H7 (cell line): ENCODE measurements around the gene CFLAR. TPM values are rescaled to one million over a fixed set of nuclear protein-coding genes. Genes with fewer than 3 reads are reported as not detected.
"Not testable (repeated sequence)": the region's sequence is repeated elsewhere in the genome, so short reads cannot be mapped to it uniquely, and the experiment has no call there.

Experiments
- DNase-seq: peaks from one replicate; pipeline ENCODE4 v3.0.0; 2012
- H3K27me3 ChIP-seq: 2 replicates; pipeline ENCODE4 v1.6.0; 2011; ENCODE audit warnings: mild to moderate bottlenecking, low read length; ENCODE audit not compliant: control insufficient read depth, insufficient read depth
- H3K36me3 ChIP-seq: replicated peaks from 2 replicates; pipeline ENCODE4 v1.5.1; 2011; ENCODE audit warnings: low read length; ENCODE audit not compliant: control insufficient read depth, insufficient read depth
- H3K4me3 ChIP-seq: 2 replicates; pipeline ENCODE4 v1.5.1; 2011; ENCODE audit warnings: low read depth, mild to moderate bottlenecking, control low read depth, low read length, moderate library complexity; ENCODE audit not compliant: insufficient read depth
- total RNA-seq: library from RNA; depleted of rRNA; stranded (reverse); fragments of >200 nt; shearing (Covaris generic); gene quantifications from 2 replicates; pipeline ENCODE4 v1.2.3, GENCODE V29; 2014

Gene CFLAR
- total RNA-seq, 1 experiment from 2014 or later: 18.3 TPM

DNA sequence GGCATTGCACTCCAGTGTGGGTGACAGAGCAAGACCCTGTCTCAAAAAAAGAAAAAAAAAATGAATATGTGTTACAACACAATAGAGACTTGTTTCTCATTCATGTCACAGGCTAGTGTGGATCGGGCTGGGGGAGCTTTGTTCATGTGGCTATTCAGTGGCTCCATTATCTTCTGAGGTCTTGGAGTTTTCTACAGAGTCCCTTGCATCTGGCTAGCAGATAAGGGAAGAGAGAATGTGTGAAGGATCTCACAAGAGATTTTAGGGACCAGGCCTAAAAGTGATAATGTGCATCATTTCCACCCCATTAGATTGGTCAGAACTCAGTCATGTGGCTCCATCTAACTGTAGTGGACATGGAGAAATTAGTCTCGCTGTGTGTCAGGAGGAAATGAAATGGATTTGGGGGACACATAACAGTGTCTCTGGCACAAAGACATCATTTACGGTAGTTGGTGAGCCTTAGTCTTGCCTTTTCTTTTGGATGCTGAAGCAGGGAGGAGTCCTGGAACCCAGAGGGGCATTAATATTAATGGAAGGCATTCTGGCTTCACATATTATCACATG is 34.6 kb downstream of the CFLAR start:
- H3K4me3 ChIP-seq: no peak overlapping the region
- no peaks in the 10 kb centered on the region for H3K27me3 ChIP-seq
- no peak for DNase-seq
- H3K36me3 ChIP-seq: no peaks in the 10 kb centered on the region

DNA sequence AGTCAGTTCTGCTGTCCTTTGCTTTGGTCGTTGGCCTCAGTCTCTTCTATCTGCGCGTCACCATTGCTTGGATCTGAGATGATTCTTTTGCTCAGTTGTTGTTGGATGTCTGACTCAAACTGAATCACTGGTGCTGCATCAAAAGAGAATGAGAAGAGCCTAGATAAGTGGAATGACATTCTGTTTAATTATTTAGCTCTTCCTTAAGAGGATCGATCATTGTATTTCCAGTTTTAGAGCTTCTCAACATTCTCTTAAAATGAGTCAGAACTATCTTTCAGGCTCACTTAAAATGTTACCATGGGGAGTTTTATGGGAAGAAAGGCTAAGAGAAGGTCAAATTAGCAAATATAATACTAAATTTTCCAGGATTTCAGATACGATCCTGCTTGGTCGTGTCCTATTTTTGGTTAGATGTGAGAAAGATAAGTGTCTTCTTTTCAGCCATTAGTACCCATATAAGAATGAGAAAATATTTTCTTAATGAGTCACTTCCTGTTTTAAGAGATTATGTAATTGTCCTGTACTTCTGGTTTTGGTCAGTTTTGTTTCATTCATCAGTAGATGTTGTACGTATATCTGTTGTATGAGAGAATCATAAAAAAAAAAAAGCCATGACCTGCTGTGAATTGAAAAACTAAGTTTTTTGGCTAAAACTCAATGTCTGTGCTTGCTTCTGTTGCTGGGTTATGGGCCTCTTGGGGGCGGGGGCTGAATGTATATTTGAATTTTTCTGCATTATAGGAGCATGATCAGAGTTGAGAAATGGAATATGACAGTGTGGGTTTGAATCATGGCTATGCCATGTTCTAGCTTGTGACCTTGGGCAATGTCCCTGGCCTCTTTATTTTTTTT is 35.4 kb downstream of the CFLAR start:
- DNase-seq: no peak
- H3K4me3 ChIP-seq: no peak overlapping the region
- H3K27me3 ChIP-seq: no peaks in the 10 kb centered on the region
- no peaks in the 10 kb centered on the region for H3K36me3 ChIP-seq

DNA sequence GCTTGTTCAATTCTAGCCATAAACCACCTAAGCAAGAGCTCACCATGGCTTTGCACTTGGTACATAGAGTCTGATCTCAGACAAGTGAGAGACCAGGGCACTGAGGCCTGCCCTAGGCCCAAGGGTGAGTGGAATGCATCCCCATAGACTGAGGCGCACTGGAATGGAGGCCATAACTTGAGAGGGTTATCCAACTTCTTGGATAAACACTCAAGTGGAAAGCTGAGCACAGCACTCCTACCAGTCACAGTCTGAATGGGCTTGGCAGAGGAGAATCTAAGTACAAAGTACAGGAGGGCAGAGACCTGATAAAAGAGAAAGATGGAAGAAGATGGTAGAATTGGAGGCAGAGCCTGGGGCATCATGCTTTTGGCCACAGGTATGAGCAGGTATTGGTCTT is 36.6 kb downstream of the CFLAR start:
- Histone ChIP-seq H3K27me3 (no peaks in the 10 kb centered on the region), H3K4me3 (no peak overlapping the region), H3K36me3 (no peaks in the 10 kb centered on the region)
- DNase-seq: no peak

DNA sequence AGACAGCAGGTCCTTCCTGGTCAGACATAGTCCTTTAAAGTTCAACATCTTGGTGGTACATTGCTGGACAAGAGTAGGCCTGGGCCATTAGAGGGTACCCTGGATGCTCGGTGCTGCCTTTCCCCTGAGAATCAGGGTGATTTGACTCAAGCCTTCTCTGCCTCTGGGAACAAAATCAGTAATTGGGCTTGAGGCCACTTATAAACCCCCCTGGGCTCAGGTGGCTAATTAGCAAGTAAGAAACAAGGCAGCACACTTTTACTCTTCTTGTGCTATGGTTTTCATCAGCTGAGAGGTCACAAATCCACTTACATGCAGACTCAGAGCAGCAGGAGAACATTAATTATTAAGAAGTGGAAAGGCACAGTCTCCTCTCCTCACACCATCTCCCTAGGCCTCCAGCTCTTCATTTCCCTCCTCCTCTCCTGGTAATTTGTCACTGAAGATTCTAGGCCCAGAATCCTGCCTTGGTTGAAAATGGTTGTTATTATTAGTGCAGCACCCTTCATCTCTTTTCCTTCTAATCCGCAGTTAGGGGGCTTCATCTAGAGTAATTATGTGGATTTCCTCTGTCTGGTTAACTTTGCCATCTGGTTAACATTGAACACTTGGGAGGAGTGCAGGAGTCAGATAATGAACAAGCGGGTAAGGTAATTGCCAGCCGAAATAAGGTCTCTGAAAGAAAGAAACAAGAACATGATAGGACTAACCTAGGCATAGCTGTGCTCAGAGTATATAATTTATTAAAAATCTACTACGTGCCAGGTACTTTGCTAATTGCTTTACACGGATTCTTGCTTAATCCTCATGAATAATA is 37.2 kb downstream of the CFLAR start:
- no peak for DNase-seq
- Histone ChIP-seq H3K4me3 (no peak overlapping the region), H3K27me3 (no peaks in the 10 kb centered on the region), H3K36me3 (no peaks in the 10 kb centered on the region)

DNA sequence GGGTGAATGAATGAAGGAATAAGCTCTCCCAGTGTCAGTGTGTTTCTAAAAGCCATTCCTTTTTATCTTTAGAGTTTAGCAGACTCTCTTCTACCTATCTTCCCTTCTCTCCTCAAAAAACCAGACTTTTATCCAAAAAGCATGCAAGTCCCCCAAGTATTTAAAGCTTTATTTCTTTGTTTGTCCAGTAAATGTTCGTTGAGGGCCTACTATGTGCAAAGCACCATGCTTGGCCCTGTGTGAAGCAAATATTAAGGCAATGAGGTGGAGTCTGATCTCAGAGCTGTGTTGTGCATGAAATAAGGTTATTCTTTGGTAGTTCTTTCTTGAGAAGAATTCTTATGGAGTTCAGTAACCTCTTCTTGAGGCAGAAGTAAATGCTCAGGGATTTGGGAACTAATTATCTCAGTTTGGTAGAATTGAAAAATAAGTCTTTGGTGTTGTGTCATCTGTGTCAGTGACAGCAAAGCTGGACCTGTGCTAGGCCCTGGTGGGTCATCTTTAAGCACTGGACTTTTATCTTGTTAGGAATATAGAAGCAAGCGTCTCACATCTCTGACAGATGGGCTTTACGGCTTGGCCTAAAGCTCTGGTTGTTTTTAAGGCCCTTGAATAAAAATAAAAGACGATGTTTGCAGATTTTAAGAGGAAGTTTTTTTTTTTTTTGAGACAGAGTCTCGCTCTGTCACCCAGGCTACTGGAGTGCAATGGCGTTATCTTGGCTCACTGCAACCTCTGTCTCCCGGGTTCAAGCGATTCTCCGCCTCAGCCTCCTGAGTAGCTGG is 38.8 kb downstream of the CFLAR start:
- Histone ChIP-seq H3K36me3 (no peaks in the 10 kb centered on the region), H3K4me3 (no peak overlapping the region), H3K27me3 (no peaks in the 10 kb centered on the region)
- no peak for DNase-seq

DNA sequence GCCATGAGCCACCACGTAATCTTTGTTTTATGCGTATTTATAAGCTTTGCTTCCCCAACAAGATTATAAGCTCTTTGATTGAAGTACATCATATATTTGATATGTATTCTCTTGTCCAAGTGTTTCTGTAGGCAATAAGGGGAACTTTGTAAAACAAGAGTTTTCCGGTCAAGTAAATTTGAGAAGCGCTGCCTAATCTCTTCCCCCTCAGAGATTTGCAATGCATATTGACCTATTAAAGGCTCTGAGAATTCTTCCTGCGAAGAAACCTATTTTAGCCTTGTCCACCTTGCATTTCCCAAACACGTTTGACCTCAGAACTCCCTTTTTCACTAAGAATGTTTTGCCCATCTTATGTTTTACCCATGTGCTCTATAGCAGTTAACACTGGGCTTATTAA is 40.1 kb downstream of the CFLAR start:
- H3K36me3 ChIP-seq: no peaks in the 10 kb centered on the region; the same call in 1 of the 2 replicates
- H3K27me3 ChIP-seq: no peaks in the 10 kb centered on the region
- no peak overlapping the region for H3K4me3 ChIP-seq
- no peak for DNase-seq

DNA sequence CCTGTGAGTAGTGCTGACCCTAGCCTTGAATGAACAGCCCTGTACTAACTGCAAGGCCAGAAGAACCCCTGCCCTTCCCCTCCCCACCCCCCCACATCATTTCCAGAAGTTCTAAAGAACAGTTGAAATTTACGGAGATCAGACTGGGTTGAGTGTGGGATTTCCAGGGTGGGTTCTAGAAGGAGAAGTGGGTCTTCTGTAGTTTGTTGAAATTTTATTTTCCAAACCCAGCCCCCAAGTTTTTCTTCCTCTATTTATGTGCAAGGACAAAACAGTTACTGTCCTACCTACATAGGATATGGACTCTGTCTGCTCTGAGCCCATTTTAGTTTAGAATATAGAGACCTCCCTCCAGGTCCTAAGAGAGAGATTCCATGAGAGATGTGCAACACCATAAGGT is 40.7 kb downstream of the CFLAR start:
- no peaks in the 10 kb centered on the region; the same call in 1 of the 2 replicates for H3K36me3 ChIP-seq
- DNase-seq: no peak

DNA sequence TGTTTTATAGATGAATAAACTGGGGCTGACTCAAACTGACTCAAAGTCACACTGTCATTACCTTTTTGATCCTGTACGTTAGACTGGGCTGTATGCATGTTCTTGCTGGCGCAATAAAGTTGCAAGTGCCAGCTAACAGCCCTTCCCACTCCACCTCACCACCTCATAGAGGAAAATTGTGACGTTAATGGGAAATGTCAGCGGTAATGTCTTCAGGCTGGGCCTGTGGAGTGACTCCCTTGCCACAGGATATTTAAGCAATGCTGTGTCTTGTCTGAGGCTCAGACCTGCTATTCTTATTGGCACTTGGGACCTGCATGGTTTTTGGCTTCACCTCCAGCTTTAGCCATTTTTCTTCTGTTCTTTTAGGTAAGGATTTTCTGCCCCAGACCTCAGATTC is 41.7 kb downstream of the CFLAR start:
- H3K27me3 ChIP-seq: no peaks in the 10 kb centered on the region
- no peak overlapping the region for H3K4me3 ChIP-seq
- no peaks in the 10 kb centered on the region; the same call in 1 of the 2 replicates for H3K36me3 ChIP-seq
- no peak for DNase-seq

More for the DNA sequence above, 40.7 kb downstream of the CFLAR start:
- H3K4me3 ChIP-seq: no peak overlapping the region
- no peaks in the 10 kb centered on the region for H3K27me3 ChIP-seq

DNA sequence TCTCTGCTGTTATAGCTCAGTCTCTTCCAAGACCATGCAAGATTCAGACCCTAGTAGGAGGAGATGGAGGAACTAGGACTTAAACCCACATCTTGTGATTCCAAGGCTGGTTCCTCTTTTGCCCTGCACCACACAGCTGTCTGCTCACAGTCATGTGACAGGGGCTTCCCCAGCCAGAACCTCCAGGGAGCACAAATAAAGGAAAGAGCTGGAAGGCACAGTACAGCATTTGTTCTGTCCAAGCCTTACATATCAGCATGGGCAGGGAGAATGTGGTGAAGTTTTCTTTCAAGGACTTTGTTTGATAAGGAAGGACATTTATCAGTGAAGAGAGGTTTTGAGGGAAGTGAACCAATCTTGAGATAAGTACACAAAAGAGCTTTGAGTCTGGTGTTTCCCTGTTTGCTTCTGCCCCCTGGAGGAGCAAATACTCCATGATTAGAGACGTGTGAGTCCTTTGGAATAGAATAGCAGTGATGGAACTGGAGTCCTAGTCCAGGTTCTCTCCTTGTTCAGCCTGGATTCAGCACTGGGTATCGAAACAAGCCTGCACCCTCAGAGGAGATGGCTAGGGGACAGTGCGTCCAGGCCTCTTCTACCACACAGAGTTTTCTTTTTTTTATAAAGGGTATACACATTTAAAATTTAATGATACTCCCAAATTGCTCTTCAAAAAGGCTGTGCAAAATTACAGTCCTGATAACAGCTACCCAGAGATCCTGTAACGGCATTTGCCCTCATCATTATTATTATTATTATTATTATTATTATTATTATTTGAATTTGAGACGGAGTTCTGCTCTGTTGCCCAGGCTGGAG is 42.4 kb downstream of the CFLAR start:
- DNase-seq: peak; percentile 67

DNA sequence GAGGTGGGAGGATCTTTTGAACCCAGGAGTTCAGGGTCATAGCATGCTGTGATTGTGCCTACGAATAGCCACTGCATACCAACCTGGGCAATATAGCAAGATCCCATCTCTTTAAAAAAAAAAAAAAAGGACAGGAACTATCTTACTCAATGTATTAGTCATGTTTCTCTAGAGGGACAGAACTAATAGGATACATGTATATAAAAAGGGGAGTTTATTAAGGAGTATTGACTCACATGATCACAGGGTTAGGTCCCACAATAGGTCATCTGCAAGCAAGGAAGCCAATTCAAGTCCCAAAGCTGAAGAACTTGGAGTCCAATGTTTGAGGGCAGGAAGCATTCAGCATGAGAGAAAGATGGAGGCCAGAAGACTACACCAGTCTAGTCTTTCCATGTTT is 48.2 kb downstream of the CFLAR start:
- Histone ChIP-seq H3K4me3 (no peak overlapping the region), H3K27me3 (no peaks in the 10 kb centered on the region), H3K36me3 (no peaks in the 10 kb centered on the region; the same call in 1 of the 2 replicates)
- no peak for DNase-seq

More for the DNA sequence above, 42.4 kb downstream of the CFLAR start:
- Histone ChIP-seq H3K4me3 (no peak overlapping the region), H3K36me3 (no peaks in the 10 kb centered on the region; the same call in 1 of the 2 replicates), H3K27me3 (no peaks in the 10 kb centered on the region)

DNA sequence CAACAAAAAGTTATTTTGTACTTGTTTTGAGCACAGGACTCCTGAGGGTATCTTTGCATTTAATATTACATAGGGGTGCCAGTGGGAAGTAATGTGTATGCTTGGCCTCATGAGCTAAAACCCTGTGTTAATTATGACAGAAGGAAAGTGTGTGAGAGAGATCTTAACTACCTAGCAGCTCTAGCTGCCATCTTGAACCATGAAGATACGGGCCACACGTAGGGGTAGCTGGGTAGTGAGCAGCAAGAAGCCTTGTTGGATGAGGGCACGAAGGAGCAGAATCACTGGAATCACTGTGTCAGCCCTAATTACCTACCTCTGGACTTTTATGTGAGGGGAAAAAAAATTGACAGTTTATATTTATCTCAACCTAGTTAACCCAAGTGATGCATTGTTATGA is 51.6 kb downstream of the CFLAR start:
- H3K36me3 ChIP-seq: no peaks in the 10 kb centered on the region
- no peak for DNase-seq

DNA sequence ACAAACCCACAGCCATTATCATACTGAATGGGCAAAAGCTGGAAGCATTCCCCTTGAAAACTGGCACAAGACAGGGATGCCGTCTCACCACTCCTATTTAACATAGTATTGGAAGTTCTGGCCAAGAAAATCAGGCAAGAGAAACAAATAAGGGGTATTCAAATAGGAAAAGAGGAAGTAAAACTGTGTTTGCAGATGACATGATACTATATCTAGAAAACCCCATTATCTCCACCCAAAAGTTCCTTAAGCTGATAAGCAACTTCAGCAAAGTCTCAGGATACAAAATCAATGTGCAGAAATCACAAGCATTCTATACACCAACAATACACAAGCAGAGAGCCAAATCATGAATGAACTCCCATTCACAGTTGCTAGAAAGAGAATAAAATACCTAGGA is 52.5 kb downstream of the CFLAR start:
- not testable (repeated sequence) for H3K27me3 ChIP-seq, H3K36me3 ChIP-seq, DNase-seq, H3K4me3 ChIP-seq

More for the DNA sequence above, 51.6 kb downstream of the CFLAR start:
- Histone ChIP-seq H3K27me3 (no peaks in the 10 kb centered on the region), H3K4me3 (no peak overlapping the region)

DNA sequence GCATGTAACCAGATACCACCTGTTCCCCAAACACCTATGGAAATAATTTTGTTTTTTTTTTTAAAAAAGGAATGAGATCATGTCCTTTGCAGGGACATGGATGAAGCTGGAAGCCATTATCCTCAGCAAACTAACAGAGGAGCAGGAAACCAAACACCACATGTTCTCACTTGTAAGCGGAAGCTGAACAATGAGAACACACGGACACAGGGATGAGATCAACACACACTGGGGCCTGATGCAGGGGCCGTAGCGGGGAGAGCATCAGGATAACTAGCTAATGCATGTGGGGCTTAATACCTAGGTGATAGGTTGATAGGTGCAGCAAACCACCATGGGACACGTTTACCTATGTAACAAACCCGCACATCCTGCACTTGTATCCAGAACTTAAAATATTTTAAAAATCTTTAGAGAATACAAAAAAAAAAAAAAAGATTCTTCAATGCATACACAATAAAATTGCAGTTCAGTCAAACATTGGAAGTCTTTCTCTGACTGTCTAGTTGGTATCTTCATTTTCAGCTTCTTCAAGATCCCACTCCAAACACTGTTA is 55.4 kb downstream of the CFLAR start:
- no peak for DNase-seq
- no peaks in the 10 kb centered on the region for H3K27me3 ChIP-seq
- no peaks in the 10 kb centered on the region for H3K36me3 ChIP-seq
- no peak overlapping the region for H3K4me3 ChIP-seq
